HG02885 (cell line): ENCODE results near the gene KCNK17.

Source experiments
- ATAC-seq: cut with Tn5 transposase; IDR thresholded peaks from one replicate; pipeline ENCODE4 v1.9.1; 2021; ENCODE audit warnings: mild to moderate bottlenecking; ENCODE audit not compliant: unreplicated experiment, poor library complexity

KCNK17 gene

DNA sequence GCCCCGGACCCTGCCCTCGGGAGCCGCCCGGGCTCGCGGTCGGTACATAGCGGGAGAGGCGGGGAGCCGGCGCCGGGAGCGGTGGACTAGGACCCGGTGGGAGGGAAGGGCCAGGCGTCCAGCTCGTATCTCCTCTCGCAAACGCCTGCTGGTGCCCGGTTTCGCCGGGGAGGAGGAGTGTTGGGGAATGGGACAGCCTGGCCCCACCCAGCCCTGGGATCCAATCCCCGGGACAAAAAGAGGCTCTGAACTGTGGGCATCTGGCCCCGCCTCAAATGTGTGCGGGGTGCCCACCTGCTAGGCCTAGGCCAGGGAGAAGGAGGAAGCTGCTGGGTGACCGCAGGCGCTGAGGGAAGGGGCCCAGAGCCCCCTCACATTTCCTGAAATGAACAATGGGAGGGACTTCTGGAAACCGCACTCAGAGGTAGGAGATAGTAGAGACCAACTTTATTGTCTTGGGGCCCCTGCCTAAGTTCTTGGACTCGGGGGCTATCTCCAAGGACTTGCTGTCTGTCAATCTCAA is at the start of gene KCNK17:
Gene KCNK17, minus strand, starts transcription at position 147 of the 523 bp plus-strand sequence. Its CDS starts 99 bp downstream, at position 48.
- ATAC-seq = no peak

DNA sequence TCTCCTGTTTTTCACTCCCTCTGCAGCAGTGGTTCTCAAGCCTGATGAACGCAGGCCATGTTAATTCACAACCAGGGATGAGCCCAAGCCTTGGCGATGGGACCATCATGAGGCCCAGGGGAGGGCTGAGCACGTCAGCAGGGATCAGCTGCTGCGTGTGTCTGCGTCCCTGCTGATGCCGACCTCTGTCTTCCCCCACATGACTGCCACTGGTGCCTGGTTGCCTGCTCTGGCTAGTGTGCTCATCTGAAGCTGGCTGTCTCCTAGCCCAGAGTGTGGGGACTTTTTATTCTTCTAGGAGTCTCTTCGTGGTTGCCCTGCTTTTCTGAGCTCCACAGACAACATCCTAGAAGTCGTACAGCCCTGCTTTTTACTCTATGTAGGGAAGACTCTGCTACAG is 49.1 kb upstream of the KCNK17 start:
- ATAC-seq = no peak

- no peak for ATAC-seq
These were observed 48.3 kb upstream of the KCNK17 start for GRCh38 chr6:39362487-39362865.

GRCh38 chr6:39361657-39362486 is 47.7 kb upstream of the KCNK17 start:
- ATAC-seq = peak; percentile 76

DNA sequence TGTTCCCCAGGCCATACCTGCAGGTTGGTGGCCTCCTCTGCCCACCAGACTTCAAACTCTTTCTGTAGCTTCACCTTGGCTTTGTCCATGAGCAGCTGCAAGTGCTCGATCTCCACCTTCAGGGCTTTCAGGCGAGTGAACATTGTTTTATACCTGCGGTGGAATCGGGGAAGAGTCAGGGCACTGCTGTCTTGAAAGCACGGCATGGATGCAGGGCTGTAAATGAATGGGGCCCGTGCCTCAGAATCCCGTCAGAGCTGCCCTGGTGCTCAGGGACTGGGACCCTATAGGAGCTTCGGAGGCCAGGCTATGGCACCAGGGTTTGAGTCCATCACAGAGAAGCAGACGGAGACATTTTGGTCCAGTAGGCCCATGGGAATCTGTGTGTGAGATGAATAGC is 46.2 kb upstream of the KCNK17 start:
- no peak for ATAC-seq

GRCh38 chr6:39357998-39358686 is 43.9 kb upstream of the KCNK17 start:
- ATAC-seq = no peak

- no peak for ATAC-seq
These were observed 39.6 kb upstream of the KCNK17 start for GRCh38 chr6:39353698-39354315.

DNA sequence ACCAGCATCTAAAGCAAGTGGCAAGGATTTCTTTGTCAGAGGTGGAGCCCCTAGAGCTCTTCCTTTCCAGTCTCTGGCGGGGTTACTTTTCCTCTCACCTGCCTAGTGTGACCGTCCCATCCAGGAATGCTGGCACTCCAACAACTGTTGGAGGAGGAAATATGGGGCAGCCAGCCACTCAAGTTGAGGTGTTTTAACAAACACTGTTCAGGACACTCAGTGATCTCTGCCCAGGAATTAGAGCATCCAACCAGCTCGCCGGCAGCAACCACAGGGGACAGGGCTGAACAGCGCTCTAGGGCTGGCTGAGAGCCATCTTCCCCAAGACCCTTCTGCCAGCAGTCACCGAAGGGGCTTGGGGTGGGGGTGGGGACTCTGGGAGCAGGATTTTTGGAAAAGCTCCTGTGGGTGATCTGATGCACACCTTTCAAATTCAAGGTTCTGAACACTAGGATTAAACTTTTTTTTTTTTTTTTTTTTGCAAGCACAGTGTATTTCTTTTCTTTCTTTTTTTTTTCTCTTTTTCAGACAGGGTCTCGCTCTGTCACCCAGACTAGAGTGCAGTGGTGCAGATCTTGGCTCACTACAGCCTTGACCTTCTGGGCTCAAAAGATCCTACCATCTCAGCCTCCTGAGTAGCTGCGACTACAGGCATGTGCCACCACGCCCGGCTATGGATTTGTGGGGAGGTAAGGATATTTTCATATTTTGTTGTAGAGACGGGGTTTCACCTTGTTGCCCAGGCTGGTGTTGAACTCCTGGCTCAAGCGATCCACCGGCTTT is 36.7 kb upstream of the KCNK17 start:
- no peak for ATAC-seq

GRCh38 chr6:39348740-39349139 is 34.5 kb upstream of the KCNK17 start:
- ATAC-seq = no peak

DNA sequence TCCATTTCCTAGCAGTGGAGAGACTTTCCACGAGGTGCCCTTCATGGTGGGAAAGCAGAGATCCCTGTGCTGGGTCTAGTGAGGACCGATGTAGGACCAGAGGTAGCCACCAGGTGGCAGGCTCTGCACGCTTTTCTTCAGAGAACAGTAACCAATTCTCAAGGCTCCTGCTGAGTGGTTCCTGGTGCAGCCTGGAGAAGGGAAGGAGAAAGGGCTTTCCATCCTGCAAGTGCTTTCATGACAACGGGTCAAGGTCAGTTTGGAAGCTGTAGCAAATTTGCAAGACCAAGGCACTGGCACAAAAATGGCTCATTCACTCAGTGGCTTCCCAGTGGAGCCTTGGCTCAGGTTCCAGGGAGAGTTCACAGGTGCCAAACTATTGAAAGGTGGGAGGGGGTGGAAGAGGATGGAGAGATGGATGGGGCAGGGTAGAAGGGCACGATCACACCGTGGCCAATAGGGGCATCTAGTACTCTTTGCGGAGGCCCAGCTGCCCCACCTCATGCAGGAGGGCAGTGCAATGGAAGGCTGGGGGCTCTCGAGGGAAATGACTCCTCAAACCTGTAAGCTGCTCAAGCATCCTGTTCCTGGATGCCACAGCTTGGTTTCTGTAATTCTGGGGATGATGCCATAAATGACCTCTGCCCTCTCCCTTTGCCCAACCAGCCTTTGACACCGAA is 33.8 kb upstream of the KCNK17 start:
- ATAC-seq = peak; percentile 67

DNA sequence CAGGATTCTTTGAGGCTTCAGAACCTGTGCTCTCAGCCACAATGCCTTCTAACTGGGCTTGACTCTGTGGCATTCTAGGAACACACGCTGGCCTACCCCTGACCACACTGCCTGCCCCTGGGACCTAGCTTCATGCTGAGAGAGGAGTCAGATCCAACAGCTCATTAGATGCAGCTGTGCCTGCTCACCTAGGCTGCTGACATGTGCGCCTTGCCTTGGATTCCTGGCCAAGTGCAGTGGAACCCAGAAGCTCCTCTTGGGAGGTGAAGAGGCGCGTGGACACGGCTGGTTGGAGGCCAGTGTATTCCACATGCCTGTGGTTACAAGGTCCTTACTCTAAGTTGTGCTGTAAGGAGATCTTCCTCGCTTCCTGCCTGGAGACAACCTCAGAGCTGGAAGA is 33.0 kb upstream of the KCNK17 start:
- no peak for ATAC-seq

GRCh38 chr6:39344821-39345280 is 30.6 kb upstream of the KCNK17 start:
- ATAC-seq = no peak

DNA sequence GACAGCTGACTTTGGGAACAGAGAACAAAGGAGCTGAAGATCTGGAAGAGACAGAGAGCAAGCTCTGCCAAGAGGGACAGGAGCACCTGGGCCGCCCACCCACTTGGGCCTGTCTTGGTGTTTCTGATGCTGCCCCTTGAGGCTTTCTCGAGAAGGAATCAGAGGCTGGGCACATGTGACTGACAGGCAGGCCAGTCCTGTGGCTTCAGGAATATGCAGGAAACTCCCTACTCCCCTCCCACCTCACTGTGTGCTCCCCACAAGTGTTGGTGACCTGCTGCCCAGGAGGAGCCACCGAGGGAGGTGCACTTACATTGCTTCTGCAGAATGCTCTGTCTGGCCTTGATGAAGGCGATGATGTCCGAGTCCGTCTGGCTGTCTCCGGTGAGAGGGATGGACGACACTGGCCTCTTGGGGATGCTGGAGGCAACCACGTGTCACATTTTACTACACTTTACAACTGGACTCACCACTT is 29.2 kb upstream of the KCNK17 start:
- ATAC-seq = no peak

GRCh38 chr6:39342692-39343395 is 28.6 kb upstream of the KCNK17 start:
- ATAC-seq = peak; percentile 62

GRCh38 chr6:39341937-39342336 is 27.7 kb upstream of the KCNK17 start:
- ATAC-seq = no peak

DNA sequence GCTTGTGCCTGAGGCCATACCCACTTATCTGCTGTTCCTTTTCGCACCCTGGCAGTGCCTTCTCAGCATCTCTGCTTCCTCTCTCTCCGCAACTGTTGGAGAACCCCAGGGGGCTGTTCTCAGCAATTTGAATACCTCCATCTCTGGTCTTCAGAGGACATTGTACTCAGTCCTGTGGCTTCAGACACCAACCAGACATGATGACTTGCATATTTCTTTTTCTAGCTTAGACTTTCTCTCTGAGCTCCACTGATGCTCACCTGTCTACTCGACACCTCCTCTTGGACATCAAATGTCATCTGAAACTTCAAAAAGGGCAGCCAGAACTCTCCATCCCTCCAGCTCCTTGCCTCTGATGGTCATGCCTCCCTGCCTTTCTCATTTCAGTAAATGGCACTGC is 27.1 kb upstream of the KCNK17 start:
- no peak for ATAC-seq

- ATAC-seq = no peak
These were observed 25.8 kb upstream of the KCNK17 start for GRCh38 chr6:39339868-39340550.

DNA sequence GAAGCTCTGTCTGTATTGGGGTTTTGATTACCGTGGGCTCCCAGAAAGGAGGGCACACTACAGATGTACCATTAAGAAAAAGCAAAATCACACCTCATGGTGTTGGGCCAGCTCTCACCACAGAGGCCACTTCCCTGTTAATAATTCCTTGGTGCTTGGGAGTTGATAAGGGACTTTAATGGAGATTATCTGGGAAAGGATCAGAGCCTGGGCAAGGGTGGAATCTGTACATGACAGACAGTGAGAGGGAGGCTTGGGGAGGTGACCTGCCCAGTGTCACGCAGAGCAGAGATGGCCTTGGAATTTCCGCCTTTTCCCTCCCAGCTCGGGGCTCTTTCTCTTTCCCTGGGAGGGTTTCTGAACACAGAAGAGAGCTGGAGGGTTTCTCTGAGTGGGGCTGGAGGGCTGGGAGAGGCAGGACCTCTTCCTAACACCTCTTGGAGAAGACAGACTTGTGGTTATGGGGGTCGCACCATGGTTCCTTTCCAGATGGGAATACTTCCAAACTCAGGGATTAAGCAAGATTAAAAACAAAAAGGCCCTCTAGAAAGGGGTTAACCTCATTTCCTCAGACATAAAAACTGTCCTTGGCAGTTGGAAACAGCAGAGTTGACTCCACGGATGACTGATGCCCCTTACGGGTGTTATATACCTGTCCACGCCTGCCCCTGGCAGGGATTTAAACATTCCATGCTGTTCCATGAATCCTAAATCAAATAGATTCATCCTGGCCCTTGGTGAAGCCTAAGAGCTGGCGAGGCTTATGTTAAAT is 25.1 kb upstream of the KCNK17 start:
- ATAC-seq = no peak
